Endothelial cell (in vitro differentiated cells): ENCODE measurements around the gene BRD3. TPM values are rescaled to one million over a fixed set of nuclear protein-coding genes. Genes with fewer than 3 reads are reported as not detected.

ENCODE experiments used
- DNase-seq: peaks from one replicate; pipeline ENCODE4 v3.0.0; 2021; ENCODE audit warnings: low spot score
- H3K27ac Mint-ChIP-seq: one replicate; pipeline ENCODE4 v1.8.0; 2021; ENCODE audit warnings: mixed read lengths, inconsistent platforms; ENCODE audit not compliant: unreplicated experiment
- H3K27me3 Mint-ChIP-seq: one replicate; pipeline ENCODE4 v1.8.0; 2021; ENCODE audit warnings: mild to moderate bottlenecking, moderate library complexity, mixed read lengths, inconsistent platforms; ENCODE audit not compliant: unreplicated experiment
- H3K36me3 Mint-ChIP-seq: one replicate; pipeline ENCODE4 v1.8.0; 2021; ENCODE audit warnings: mild to moderate bottlenecking, low read depth, mixed read lengths, inconsistent platforms; ENCODE audit not compliant: unreplicated experiment
- H3K4me1 Mint-ChIP-seq: one replicate; pipeline ENCODE4 v1.8.0; 2021; ENCODE audit warnings: mild to moderate bottlenecking, mixed read lengths, inconsistent platforms; ENCODE audit not compliant: unreplicated experiment
- H3K4me3 Mint-ChIP-seq: one replicate; pipeline ENCODE4 v1.8.0; 2021; ENCODE audit warnings: mild to moderate bottlenecking, mixed read lengths, inconsistent platforms; ENCODE audit not compliant: unreplicated experiment
- H3K9me3 Mint-ChIP-seq: one replicate; pipeline ENCODE4 v1.8.0; 2021; ENCODE audit warnings: mixed read lengths, inconsistent platforms; ENCODE audit not compliant: unreplicated experiment
- CTCF ChIP-seq: fragments of 200-600 bp; sonication (generic); IDR thresholded peaks from one replicate; pipeline ENCODE4 v1.5.0; 2021; ENCODE audit warnings: antibody characterized with exemption; ENCODE audit not compliant: unreplicated experiment
- total RNA-seq: library from RNA; stranded (reverse); fragmentation: NEBNext Ultra II Directional; extraction: Animal tissue kit (Norgen Biotek cat#: 25700); gene quantifications from one replicate; pipeline ENCODE4 v1.2.1, GENCODE V29; 2021; ENCODE audit not compliant: unreplicated experiment

Gene BRD3
- total RNA-seq, 1 donor from 2014 or later: 56.2 TPM

- Mint-ChIP-seq H3K27me3 (peaks cover 5% of the 10 kb centered on the region), H3K9me3 (no peaks in the 10 kb centered on the region), H3K36me3 (peaks cover 30% of the 10 kb centered on the region), H3K27ac (no peak overlapping the region), H3K4me3 (no peak overlapping the region), H3K4me1 (no peaks in the 10 kb centered on the region)
- TF ChIP-seq CTCF: no peak
- no peak for DNase-seq
Measured at GRCh38 chr9:134034215-134035040, 33.4 kb downstream of the BRD3 start.

GRCh38 chr9:134033516-134034214, 34.2 kb downstream of the BRD3 start:
- Mint-ChIP-seq H3K36me3 (peaks cover 23% of the 10 kb centered on the region), H3K4me3 (no peak overlapping the region), H3K9me3 (no peaks in the 10 kb centered on the region), H3K4me1 (no peaks in the 10 kb centered on the region), H3K27ac (no peak overlapping the region), H3K27me3 (no peaks in the 10 kb centered on the region)
- no peak for TF ChIP-seq CTCF
- no peak for DNase-seq

GRCh38 chr9:134032456-134033222, 35.2 kb downstream of the BRD3 start:
- TF ChIP-seq CTCF: no peak
- H3K36me3 Mint-ChIP-seq: peaks cover 16% of the 10 kb centered on the region
- H3K27me3 Mint-ChIP-seq: no peaks in the 10 kb centered on the region
- no peak for DNase-seq
- no peak overlapping the region for H3K4me3 Mint-ChIP-seq
- no peak overlapping the region for H3K27ac Mint-ChIP-seq
- H3K4me1 Mint-ChIP-seq: no peaks in the 10 kb centered on the region
- no peaks in the 10 kb centered on the region for H3K9me3 Mint-ChIP-seq

GRCh38 chr9:134031783-134032182, 36.0 kb downstream of the BRD3 start:
- no peak overlapping the region for H3K4me3 Mint-ChIP-seq
- no peaks in the 10 kb centered on the region for H3K9me3 Mint-ChIP-seq
- TF ChIP-seq CTCF: no peak
- no peak for DNase-seq
- H3K36me3 Mint-ChIP-seq: peaks cover 18% of the 10 kb centered on the region
- H3K27ac Mint-ChIP-seq: no peak overlapping the region
- H3K4me1 Mint-ChIP-seq: no peaks in the 10 kb centered on the region
- H3K27me3 Mint-ChIP-seq: no peaks in the 10 kb centered on the region
